HG02763 (cell line): Measurements from ENCODE around the gene ATP8B1.

Source experiments
- ATAC-seq: cut with Tn5 transposase; IDR thresholded peaks from one replicate; pipeline ENCODE4 v1.9.1; 2021; ENCODE audit warnings: mild to moderate bottlenecking, moderate library complexity; ENCODE audit not compliant: unreplicated experiment

The ATP8B1 gene

GRCh38 chr18:57794951-57795728 is 8.0 kb downstream of the ATP8B1 start:
- no peak for ATAC-seq

DNA sequence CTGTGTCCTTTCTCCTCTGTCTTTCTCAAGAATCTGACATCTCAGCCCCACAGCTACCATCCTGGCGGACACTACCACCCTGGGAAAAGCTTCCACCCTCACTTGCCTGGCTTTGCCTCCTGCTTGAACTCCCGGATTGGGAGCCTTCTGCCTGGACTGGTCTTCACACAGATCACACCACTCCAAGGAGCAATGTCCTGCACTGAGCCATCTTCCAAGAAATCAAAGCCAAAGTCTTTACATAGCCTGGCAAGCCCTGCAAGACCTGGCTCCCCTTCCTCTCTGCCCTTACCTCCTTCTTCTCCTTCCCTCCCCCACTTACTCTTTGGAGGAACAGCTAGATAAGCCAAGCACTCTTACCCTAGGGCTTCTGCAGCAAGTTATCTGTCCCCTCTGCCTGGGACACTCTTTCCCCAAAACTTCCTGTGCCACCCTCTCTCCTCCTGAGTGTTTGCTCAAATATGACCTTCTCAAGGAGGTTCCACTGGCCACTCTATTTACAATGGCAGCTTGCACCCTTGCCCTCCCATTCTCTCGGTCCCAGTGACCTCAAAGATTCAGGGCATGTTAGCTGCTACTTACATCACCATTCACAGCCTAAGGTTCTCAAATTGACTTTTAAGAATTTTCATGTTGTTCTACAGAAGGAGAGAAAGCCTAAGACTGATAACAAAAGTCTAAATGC is 9.7 kb downstream of the ATP8B1 start:
- ATAC-seq: no peak

DNA sequence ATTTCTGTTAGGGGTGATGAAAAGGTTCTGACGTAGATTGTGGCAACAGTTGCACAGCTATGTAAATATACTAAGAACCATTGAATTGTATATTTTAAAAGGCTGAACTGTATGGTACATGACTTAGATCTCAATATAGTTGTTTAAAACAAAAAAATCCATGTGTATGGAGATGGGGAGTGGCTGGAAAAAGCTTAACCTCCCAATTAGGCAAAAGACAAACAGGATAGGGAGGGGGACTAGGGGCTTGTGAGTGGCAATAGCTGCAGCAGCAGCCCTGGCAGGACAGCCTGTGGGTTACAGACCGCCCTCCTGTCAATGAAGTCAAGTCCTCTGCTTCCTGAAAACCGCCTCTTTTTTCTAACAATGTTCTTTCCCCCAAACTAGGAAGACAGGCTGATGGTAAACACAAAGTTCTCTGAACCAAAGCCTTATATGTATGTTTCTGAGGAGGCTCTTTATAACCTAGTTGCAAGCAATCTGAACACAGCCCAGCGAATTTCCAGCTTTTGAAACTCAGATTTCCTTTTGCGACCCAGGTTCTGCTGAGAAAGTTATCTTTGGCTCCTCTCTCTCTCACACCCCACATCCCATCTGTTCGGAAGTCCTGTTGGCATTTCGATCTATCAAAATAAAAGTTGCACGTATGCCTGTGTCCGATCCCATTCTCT is 10.3 kb downstream of the ATP8B1 start:
- no peak for ATAC-seq

- no peak for ATAC-seq
These were observed 11.2 kb downstream of the ATP8B1 start for GRCh38 chr18:57791911-57792310.

- ATAC-seq: no peak
These were observed 11.9 kb downstream of the ATP8B1 start for GRCh38 chr18:57791192-57791591.

- no peak for ATAC-seq
These were observed 12.8 kb downstream of the ATP8B1 start for GRCh38 chr18:57790316-57790715.

GRCh38 chr18:57789759-57790158 is 13.4 kb downstream of the ATP8B1 start:
- ATAC-seq: no peak

GRCh38 chr18:57789090-57789489 is 14.0 kb downstream of the ATP8B1 start:
- no peak for ATAC-seq

GRCh38 chr18:57787068-57787685 is 15.9 kb downstream of the ATP8B1 start:
- ATAC-seq: no peak

DNA sequence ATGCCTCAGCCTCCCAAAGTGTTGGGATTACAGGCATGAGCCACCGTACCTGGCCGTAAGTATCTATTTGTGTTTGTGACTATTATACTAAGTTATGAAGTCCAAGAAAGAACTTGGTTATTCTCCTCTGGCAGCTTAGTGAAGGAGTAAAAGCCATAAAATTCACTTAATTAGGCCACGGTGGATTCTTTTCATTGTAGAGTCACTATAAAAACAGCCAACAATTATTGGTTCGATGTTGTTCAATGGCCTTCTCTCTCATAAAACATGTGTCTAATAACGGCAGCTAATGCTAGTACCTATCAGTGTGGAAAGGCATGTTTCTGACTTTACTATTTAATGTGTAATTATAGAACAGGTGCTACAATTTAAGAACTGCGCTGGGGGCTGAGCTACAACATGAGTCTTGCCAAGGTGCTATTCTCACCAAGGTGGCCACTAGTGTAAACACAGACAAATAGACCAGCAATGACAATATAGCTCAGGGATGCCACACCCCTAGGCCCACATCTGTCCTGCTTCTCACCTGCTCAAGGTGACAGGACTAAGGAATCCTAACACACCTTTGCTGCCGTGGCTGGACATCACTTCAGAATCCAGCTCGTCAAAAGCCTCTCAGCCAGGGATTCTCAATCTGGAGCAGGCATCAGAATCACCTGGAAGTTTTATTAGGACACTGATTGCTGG is 17.2 kb downstream of the ATP8B1 start:
- ATAC-seq: no peak

- no peak for ATAC-seq
These were observed 18.4 kb downstream of the ATP8B1 start for GRCh38 chr18:57784801-57785114.

DNA sequence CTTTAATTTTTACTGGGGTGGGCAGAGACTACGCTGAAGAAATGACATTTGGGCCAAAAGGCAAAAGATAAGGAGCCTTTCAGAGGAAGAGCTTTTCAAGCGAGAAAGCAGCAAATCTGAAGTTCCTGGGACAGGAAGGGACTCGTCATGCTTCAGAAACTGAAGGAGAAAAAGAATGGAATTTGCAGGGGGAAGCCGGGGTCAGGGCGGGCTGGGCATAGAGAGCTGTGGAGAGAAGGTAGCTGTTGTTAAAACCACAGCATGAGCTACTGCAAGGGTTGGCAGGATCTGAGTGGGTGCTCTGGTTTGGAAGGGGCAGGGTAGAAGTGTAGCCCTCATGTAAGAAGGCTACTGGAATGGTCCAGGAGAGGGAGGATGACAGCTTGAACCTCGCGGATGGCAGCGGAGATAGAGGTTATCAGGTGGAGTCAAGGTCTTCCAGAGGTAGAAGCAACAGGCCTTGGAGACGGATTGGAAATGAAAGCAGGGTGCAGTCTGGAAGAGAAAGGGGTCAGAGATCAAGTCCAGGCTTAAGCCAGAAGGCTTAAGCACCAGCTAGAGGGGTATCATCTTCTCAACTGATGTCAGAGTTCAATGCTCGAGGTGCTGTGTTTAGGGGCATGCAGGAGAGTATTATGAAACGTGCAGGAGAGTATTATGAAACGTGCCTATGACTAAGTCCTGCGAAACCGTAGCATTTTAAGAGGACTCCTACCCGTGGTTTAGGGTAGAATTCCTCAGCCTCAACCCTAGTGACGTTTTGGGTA is 18.9 kb downstream of the ATP8B1 start:
- ATAC-seq: no peak

- no peak for ATAC-seq
These were observed 21.1 kb downstream of the ATP8B1 start for GRCh38 chr18:57782049-57782448.

GRCh38 chr18:57780706-57781347 is 22.3 kb downstream of the ATP8B1 start:
- ATAC-seq: peak; percentile 56

DNA sequence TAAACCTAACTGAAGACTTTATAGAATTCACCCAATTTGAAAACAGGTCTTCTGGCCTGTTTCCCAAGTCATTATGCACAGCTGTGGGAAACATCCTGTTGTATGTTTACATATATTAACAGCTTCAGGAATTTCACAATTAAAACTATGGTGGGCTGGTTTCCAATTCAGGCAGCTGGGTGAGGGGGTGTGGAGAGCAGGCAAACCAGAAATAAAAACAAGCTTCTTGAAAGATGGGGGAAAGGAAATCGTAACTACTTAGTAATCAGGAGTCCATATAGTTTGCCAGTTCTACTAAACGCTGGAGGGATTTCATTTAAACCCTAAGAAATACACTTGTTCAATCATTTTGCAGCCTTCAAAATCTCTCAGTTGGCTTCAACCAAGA is 22.8 kb downstream of the ATP8B1 start:
- no peak for ATAC-seq

DNA sequence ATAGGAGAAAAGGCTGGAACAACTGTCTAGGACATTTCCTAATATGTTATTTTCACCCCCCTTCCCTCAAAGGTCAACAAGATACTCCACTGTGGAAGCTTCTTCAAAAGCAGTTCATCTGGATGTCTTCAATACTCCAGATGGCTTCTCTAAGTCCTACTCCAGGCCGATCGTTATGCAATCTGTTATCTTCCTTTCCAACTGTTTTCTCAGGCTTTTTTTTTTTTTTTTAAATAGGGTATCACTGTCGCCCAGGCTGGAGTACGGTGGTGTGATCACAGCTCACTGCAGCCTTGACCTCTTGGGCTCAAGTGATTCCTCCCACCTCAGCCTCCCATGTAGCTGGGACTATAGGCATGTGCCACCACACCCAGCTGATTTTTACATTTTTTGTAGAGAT is 26.3 kb downstream of the ATP8B1 start:
- ATAC-seq: no peak

GRCh38 chr18:57776354-57776753 is 26.8 kb downstream of the ATP8B1 start:
- ATAC-seq: no peak

- no peak for ATAC-seq
These were observed 27.2 kb downstream of the ATP8B1 start for GRCh38 chr18:57775937-57776336.

DNA sequence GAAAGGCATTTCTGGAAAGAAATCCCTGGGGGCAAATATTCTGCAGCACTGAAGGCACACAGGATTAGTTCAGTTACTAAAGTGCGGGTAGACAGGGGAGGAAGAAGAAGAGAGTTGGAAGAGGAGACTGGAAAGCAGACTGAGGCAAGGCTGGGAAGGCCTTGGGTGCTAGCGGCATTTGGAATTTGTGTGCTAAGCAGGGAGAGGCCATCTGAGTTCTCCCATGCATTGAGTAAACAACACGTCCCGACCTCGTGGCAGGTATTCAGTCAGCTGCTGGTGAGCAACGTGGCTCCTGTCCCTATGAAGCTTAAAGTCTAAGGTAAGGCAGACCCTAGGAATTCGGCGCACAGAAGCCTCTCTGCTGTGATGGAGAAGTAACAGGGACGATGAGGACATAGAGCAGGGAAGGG is 30.7 kb downstream of the ATP8B1 start:
- ATAC-seq: no peak

DNA sequence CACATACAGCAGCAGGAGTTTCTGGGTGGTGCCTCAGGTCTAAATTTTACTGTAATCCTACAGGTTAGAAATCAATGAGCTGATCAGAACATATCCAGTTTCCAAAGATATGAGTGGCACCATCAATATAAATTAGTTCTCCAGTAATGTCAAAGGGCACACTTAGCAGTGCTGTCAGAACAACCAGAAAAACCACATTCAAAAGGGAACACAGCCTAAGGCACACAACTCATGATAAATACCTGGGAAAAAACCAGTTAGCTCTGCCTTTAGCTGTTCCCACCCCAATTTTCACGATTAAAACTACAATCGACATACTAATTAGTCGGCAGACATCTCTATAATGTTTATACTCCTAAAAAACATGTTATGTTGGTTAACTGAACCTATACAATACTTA is 31.5 kb downstream of the ATP8B1 start:
- no peak for ATAC-seq
